Subcutaneous adipose tissue (tissue), 4 donors: ENCODE data around the gene CCR6. TPM values are rescaled to one million over a fixed set of nuclear protein-coding genes. Genes with fewer than 3 reads are reported as not detected.

ENCODE experiments used
- CTCF ChIP-seq: fragments of 450-650 bp; IDR thresholded peaks from one replicate; pipeline ENCODE4 v1.5.1; 2016; ENCODE audit warnings: low read depth, mild to moderate bottlenecking, control low read depth, antibody characterized with exemption, moderate library complexity
- total RNA-seq, 4 donors: library from RNA; depleted of rRNA; stranded (reverse); fragments of >200 nt; gene quantifications; one replicate each; pipeline ENCODE4 v1.1.0, GENCODE V29; 2016

Gene CCR6
- total RNA-seq, 4 donors from 2014 or later, result 0.22 TPM; not detected in 3

DNA sequence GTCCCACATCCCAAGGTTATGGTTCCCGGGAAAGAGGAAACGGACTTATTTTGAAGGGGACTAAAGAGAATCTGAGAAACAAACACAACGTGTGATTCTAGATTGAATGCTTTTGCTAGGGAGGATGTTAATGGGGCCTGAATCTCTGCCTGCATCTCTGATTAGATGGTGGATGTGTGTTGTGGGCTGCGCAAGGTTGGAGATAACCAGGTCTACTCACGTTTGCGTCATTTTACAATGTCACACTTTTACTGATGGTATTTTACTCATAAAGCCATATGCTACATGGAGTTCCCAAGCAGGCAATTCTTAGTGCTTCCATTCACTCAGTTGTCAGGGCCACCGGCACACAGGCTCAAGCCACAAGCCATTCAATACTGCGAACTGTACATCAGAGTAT, 23.2 kb upstream of the CCR6 start:
- no peak for TF ChIP-seq CTCF

DNA sequence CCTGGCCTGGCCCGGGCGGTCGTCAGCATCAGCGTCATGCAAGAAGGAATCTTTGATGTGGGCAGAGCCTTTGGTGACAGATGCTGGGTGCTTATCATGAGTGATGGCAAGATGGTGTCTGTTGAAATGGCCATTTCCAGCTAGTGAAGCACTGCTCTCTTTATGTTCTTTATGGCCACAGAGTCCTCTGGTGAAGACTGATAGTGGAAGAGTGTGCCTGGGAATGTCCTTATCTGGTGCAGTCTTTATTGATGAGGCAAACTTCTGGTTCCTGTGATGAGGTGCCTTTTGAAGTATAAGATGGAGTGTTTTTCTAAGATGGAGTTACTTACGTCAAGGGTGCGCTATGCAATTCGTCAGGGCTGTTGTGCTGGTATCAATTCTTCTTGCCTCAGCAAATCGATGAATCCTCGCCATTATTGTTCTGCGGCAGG, 22.6 kb upstream of the CCR6 start:
- TF ChIP-seq CTCF, result no peak

DNA sequence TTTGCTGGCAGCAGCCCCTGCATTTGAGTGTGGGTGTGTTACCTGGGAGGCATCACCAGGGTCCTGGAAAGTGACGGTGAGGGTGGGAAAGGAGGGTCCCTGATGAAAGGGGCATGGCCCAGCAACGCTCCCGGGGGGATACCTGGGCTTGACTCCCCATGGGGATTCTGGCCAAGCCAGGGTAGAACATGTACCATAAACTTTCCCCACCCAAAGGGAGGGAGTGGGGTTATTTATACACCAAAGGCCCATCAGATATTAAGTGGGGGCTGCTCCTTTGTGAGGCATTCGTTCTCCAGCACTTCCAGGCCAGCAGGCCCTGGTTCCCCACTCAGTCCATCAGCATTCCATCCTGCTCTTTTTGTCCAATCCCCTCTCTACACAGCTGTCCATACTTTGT, 20.6 kb upstream of the CCR6 start:
- no peak for TF ChIP-seq CTCF

GRCh38 chr6:167103041-167103891, 19.6 kb upstream of the CCR6 start:
- no peak for TF ChIP-seq CTCF

DNA sequence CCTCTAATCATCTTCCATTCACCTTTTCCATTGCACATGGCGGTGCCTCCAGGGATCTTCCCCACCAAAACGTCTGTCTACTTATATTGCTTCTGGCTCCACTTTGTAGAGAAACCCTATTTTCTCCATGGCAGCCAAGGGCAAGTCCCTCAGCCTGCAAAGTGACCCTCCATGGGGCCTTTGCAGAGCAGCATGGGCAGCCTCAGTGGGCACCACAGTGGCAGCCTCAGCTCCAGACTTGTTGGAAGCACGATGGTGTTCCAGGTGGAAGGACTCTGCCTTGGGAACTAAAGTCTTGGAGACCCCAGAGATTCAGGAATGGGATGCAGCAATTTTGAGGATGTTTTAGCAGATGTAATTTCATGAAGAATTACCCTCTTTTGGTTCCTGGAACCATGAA, 18.5 kb upstream of the CCR6 start:
- TF ChIP-seq CTCF, result no peak

- TF ChIP-seq CTCF, result no peak
These were observed 17.8 kb upstream of the CCR6 start for GRCh38 chr6:167105060-167105459.

DNA sequence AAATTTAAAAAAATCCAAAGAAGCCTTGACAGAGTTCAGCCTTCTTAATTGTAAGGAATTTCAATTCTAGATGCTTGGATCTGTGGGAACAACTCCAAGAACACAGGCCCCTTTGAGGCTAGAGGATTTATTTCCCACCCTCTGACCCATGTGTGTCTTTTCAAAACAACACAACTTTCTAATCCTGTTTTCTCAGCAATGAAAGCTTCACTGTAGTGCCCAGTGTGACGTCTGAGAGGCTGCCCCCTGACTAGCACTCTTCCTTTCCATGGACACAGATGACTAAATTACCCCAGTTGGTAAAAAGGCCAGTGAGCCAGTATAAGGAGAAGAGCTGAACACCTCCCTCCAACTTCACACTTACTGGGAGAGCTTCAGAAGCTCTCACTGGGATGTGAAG, 16.5 kb upstream of the CCR6 start:
- TF ChIP-seq CTCF, result no peak
